ENCODE measurements around the gene KMT2B.

KMT2B gene

GRCh38 chr19:35782589-35782988 is 64.8 kb downstream of the KMT2B start:
- DNase-seq = no peak

GRCh38 chr19:35783469-35784434 is 65.9 kb downstream of the KMT2B start:
- no peak for DNase-seq

DNA sequence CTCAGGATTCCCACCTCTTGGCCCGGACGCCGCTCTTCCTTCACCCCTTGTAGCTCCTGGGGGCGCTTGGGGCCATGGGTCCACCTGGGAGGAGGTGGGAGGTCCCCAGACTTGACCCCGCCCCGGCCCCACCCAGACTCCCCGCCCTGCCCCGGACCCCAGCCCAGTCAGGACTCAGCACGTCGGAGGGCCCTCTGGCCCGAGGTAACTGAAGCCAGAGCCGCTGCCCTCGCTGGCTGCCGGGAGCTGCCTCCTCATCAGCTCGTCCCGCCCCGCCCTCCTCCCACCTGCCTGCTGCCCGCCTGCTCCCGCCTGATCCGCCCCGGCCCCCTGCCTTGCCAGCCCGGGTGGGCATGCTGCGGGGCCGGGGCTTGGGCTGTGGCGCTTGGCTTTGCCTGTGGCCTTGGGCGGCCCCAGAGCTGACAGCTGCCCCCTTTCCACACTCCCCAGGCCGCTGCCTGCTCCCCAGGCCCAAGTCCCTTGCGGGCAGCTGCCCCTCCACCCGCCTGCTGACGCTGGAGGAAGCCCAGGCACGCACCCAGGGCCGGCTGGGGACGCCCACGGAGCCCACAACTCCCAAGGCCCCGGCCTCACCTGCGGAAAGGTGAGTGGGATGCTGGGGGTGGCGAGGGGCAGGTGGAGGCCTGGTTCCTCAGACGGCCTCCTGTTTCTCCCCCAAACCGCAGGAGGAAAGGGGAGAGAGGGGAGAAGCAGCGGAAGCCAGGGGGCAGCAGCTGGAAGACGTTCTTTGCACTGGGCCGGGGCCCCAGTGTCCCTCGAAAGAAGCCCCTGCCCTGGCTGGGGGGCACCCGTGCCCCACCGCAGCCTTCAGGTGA is 66.9 kb downstream of the KMT2B start:
- DNase-seq = no peak

GRCh38 chr19:35785339-35785627 is 67.5 kb downstream of the KMT2B start:
- no peak for DNase-seq

DNA sequence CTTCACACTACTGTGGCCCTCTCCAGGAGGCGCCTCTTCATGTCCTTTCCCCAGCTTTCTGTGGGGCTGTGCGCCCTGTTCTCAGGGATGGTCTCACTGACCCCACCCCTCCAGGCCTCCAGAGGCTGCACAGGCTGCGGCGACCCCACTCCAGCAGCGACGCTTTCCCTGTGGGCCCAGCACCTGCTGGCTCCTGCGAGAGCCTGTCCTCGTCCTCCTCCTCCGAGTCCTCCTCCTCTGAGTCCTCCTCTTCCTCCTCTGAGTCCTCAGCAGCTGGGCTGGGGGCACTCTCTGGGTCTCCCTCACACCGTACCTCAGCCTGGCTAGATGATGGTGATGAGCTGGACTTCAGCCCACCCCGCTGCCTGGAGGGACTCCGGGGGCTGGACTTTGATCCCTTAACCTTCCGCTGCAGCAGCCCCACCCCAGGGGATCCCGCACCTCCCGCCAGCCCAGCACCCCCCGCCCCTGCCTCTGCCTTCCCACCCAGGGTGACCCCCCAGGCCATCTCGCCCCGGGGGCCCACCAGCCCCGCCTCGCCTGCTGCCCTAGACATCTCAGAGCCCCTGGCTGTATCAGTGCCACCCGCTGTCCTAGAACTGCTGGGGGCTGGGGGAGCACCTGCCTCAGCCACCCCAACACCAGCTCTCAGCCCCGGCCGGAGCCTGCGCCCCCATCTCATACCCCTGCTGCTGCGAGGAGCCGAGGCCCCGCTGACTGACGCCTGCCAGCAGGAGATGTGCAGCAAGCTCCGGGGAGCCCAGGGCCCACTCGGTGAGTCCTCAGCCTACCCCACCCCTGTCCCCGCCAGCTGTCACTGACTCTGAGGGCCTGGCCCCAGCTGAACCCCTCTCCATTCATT is 68.7 kb downstream of the KMT2B start:
- DNase-seq = no peak

GRCh38 chr19:35787227-35787799 is 69.5 kb downstream of the KMT2B start:
- no peak for DNase-seq
